Head of caudate nucleus (tissue), 42 donors: ENCODE results near the gene TRMT2A.

Experiments used
- DNase-seq, 42 donors: peaks; one replicate each; pipeline versions ENCODE4 v3.0.0 to v3.0.0-alpha.2; 2020 to 2021; ENCODE audit warnings: mixed read lengths in 7 of 42
- intact Hi-C: fragments of 100-400 bp; cut with DNase I; formaldehyde crosslinking; loops from one replicate; pipeline ENCODE4 v1.15.0; 2022

The TRMT2A gene

GRCh38 chr22:20111689-20112622, 5.1 kb downstream of the TRMT2A start:
- intact Hi-C loops = no loop called here
- DNase-seq = peak in 1 of 42 donors; percentile 53

- intact Hi-C loops = no loop called here
- DNase-seq = no peak
Observed at GRCh38 chr22:20111045-20111688, 5.9 kb downstream of the TRMT2A start.

GRCh38 chr22:20110359-20110985, 6.6 kb downstream of the TRMT2A start:
- DNase-seq = no peak
- intact Hi-C loops = no loop called here

DNA sequence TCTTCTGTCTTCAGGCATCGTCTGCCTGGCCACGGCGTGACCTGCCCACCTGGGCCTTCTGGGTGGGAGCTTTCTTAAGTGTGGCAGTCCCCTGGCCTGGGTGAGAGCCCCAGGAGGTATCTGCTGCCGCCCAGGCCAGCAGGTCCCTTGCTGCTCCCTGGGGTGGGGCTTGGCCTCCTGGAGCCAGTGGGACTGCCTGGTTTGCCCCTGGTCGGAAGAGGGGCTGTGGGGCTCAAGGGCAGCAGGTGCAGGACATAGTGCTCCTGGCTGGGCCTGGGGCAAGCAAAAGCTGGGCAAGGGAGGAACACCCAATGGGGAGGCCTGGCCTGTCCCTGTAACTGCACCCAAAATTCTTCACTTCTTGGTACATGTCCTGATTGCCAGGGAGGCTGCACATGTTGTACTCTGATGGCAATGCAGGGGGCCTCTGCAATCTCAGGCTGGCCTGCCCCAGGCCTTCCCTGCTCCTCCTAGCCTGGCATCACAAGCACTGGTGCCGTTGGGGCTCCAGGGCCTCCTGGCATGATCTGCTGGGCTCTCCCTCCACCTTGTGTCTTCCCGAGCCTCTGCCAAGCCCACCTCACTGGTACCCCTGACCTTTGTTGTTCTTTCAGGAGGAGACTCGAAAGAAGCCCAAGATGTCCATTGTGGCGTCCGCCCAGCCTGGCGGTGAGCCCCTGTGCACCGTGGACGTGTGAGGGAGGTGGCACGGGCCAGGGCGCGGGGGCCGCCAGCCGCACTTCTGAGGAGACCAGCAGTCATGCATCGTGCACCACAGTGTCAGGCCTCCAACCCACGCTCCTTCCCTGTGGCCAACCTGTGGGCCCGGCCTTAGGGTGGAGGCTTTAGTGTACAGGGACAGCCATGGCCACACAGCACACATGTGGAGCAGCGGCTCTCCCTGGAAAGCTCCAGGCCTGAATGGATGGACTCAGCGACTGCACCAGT, 7.3 kb downstream of the TRMT2A start:
- intact Hi-C loops = no loop called here

DNA sequence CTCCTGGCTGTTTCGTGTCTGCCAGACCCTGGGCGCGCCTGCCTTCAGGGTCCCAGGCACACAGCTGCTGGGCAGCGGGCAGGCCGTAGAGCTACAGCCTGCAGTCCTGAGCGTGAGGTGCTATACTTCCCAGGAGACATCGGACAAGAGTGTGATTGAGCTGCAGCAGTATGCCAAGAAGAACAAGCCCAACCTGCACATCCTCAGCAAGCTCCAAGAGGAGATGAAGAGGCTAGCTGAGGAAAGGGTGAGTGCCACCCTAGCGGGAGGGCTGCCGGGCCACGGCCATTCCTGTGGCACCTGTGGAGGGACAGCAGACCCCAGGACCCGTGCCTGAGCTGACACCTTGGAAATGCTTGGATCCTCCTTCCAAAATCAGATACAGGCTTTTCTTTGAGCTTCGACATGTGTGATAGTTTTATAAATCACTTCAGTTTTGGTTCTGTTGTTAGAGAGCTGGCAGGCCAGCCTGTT, 8.2 kb downstream of the TRMT2A start:
- intact Hi-C loops = no loop called here
- no peak for DNase-seq

More for the DNA sequence above, 7.3 kb downstream of the TRMT2A start:
- DNase-seq = no peak

GRCh38 chr22:20107951-20108756, 8.9 kb downstream of the TRMT2A start:
- DNase-seq = peak in 1 of 42 donors; percentile 37
- intact Hi-C loops = no loop called here

DNA sequence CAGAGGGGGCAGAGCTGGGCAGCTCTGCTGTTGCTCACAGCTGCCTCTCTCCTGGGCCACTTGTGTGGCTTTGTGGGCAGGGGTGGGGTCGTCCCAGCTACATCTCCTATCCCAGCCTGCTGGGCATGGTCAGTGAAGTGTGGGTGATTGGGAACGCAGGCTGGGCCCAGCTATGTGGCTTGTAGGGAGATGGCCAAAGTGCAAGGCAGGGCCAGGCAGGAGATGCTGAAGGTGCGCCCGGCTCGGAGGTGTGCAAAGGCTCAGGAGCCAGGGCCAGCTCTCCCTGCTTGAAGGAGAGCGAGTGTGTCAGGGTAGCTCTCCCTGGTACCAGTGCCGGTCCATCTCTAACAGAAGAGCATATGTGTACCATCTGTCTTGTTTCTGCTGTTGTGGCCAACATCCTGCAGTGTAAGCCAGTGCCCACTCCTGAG, 9.5 kb downstream of the TRMT2A start:
- DNase-seq = no peak
- intact Hi-C loops = no loop called here

DNA sequence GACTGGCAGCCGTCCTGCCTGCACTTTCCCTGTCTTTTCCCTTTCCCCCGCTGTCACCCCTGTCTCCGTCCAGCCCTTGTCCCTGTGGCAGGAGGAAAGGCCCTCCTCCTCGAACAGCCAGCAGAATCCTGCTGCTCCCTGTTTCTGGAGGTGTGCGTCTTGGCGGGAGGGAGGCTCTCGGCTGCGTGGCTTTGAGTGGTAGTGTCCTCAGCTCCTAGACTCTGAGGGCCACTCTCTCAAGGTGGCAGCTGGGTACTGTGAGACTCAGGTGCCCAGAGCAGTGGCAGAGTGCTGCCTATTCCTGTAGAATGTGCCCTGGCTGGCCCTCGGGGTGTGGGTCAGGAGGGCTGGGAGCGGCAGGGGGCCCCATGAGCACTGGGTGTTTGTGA, 10.2 kb downstream of the TRMT2A start:
- DNase-seq = no peak
- intact Hi-C loops = no loop called here

DNA sequence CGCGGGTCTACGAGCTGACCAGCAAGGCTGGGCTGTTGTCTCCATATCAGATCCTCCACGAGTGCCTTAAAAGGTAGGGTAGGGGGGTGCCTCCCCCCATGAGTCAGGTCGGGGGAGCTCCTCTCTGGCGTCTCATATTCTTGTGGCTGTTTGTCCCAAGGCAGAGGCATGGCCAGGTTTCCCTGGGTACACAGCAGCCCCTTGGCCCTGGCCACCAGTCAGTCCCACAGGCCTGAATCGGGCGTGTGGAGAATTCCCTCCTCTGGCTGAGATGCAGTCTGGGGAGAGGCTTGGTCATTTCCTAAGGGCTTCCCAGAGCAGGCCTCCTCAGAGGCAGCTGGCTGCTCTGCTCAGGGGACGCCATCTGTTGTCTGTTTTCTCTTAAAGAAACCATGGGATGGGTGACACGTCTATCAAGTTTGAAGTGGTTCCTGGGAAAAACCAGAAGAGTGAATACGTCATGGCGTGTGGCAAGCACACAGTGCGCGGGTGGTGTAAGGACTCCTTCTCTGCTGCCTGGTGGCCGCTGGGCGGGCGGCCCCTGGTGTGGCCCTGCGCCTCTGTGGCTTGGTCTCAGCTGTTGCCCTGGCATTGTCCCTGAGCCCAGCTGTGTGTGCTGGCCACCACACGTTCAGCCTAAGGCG, 10.7 kb downstream of the TRMT2A start:
- intact Hi-C loops = no loop called here
- peak in 4 of 42 donors; percentile 33 to 58 (median 44) for DNase-seq

DNA sequence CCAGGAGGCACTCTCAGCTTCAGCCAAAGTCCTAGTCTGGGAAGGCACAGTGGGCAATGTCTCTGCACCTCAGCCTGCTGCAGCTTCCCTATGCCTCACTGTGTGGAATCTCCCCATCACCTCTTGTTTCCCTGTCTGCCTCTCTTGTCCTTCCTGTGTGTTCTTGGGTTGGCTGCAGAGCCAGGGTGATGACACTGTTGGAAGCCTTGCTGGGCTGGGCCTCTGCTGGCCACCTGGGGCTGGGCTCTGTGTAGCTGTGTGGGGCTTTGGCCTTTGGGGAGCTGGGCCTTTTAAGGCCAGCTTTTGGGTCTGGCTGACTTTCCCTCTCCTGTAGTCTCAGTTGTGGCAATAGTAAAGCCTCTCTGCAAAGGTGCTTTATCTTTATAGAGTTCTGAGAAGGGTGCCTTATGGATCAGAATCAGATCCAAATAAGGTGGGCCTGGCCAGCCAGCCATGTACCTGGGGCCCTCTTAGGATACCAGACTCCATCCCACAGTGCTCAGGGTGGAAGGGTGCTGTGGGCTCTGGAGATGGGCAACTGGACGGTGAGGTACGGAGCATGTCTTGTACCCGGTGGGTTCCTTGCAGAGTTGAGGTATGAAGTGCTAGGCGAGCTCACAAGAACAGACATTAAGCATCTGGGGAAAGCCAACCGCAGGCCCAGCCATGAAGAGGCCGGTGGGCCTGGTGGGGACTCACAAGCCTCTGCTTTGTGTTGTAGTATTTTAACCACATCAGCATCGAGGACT, 11.4 kb downstream of the TRMT2A start:
- DNase-seq = no peak
- intact Hi-C loops = no loop called here

- no peak for DNase-seq
Observed at GRCh38 chr22:20102203-20102780, 14.7 kb downstream of the TRMT2A start.

GRCh38 chr22:20101638-20102037, 15.4 kb downstream of the TRMT2A start:
- DNase-seq = no peak
- intact Hi-C loops = no loop called here

More at GRCh38 chr22:20102203-20102780, 14.7 kb downstream of the TRMT2A start:
- intact Hi-C loops = no loop called here

- DNase-seq = no peak
- intact Hi-C loops = no loop called here
Observed at GRCh38 chr22:20099099-20099711, 17.8 kb downstream of the TRMT2A start.

DNA sequence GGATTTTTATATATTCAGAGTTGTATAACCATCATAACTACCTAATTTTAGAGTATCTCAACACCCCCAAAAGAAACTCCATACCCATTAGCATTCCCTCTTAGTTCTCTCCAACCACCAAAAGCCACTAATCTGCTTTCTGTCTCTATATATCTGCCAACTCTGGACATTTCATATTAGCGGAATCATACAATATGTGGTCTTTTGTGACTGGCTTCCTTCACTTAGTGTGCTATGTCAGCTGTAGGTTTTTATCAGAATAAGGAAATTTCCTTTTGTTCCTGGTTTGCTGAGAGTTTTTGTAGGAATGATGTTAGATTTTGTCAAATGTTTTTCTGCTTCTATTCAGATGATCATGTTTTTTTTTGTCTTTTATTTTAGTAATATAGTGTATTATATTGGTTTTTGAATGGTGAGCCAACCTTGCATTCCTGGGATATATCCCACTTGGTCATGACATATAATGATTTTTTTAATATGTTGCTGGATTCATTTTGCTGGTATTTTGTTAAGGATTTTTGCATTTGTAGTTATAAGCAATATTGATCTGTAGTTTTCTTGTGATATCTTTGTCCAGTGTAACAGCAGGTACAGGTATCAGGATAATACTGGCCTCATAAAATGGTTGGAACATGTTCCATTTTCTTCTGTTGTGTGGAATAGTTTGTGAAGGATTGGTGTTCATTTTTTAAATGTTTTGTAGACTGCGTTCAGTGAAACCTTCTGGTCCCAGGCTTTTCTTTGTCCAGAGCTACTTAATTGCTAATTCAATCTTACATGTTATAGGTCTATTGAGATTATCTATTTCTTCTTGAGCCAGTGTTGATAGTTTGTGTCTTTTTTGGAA, 20.2 kb downstream of the TRMT2A start:
- DNase-seq = no peak
- intact Hi-C loops = no loop called here

GRCh38 chr22:20095521-20095920, 21.5 kb downstream of the TRMT2A start:
- peak in 1 of 42 donors; percentile 28 for DNase-seq
- intact Hi-C loops = no loop called here
